HG03378 (cell line): Measurements from ENCODE around the gene SPAG9.

Experiments used
- ATAC-seq: cut with Tn5 transposase; IDR thresholded peaks from one replicate; pipeline ENCODE4 v1.9.1; 2021; ENCODE audit warnings: mild to moderate bottlenecking, moderate library complexity; ENCODE audit not compliant: unreplicated experiment

Gene SPAG9

GRCh38 chr17:51050291-51051033 is 70.2 kb downstream of the SPAG9 start:
- peak; percentile 83 for ATAC-seq

DNA sequence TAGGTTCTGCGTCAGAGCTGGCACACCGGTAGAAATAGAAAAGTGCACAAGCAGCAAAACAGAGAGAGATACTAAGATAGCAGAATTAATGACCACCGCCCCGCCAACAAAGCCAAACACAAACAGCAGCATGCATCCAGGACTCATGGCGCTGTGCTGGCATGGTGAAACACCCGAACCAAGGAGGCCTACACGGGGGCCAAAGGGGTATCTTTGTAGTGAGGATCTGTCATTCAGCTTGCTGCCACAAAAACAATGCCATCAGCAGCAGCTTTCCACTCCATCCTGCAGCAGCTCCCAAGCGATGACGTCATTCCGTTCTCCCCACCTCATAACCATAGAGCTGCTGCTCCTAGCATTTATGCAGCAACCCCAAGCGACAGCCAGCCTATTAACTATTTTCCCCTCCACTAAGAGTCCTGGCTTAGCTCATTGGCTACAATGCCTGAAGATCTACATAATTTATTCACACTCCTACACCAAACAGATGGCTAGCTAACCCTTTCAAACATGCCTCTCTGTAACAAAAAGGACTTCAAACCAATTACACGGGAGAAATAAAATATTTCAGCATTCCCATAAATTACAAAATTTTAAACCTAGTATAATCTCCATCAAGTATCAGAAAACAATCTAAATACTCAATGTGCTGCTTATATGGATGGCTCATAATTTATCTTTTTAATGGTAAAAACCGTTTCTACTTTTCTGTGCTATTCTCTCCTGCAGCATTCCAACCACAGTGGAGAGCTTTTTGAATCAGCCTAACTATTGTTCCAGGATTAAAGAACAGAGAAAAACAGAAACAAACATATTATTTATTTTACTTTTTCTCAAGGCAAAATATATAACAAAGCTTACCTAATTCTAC is 73.9 kb downstream of the SPAG9 start:
- ATAC-seq, result no peak

DNA sequence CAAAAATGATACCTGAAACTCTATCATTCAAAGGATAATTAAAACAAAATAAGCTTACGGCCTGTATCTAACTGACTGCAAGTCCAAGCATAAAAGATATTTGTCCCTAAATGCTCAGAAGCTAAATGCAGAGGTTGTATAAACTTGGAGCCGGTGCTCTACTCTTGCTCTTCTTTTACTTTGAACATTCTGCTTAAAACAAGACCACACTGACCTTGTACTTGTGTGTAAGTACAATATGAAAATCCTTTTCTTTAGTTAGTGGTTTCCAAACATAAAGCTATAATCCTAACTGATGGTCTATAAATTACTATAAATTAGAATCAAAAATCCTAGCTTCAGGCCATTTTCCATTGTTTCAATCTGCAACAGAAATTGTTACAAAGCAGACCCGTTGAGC is 74.6 kb downstream of the SPAG9 start:
- no peak for ATAC-seq

GRCh38 chr17:51045621-51046020 is 75.0 kb downstream of the SPAG9 start:
- no peak for ATAC-seq

GRCh38 chr17:51044976-51045375 is 75.7 kb downstream of the SPAG9 start:
- ATAC-seq, result no peak

- no peak for ATAC-seq
These were observed 84.6 kb downstream of the SPAG9 start for GRCh38 chr17:51036084-51036483.

GRCh38 chr17:51035431-51035830 is 85.2 kb downstream of the SPAG9 start:
- ATAC-seq, result peak; percentile 52

DNA sequence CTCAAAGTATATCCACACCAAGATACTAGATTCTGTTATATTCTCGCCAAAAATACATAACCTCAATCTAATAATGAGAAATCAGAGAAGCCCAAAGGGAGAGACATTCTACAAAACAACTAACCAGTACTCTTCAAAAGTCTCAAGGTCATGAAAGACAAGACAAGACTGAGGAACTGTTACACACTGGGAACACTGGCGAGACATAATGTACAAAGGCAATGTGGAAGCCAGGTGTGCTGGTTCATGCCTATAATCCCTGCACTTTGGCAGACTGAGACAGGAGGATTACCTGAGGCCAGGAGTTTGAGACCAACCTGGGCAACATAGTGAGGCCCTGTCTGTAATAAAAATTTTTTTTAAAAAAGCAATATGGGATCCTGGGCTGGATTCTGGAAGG is 85.9 kb downstream of the SPAG9 start:
- ATAC-seq, result no peak

DNA sequence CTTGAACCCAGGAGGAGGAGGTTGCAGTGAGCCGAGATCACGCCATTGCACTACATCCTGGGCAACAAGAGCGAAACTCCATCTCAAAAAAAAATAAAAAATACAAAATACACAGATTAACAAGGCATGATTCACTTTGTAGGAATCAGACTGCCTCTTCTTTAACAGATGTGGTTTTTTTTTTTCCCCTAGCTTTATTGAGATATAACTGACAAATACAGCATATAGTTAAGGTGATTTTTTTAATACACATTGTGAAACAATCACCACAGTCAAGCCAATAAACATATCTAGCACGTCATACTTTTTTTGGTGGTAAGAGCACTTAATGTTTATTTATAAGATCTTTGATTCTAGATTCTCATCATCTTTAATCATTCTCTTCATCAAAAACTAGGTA is 87.8 kb downstream of the SPAG9 start:
- ATAC-seq, result no peak

GRCh38 chr17:51029568-51030463 is 90.9 kb downstream of the SPAG9 start:
- ATAC-seq, result peak; percentile 65

DNA sequence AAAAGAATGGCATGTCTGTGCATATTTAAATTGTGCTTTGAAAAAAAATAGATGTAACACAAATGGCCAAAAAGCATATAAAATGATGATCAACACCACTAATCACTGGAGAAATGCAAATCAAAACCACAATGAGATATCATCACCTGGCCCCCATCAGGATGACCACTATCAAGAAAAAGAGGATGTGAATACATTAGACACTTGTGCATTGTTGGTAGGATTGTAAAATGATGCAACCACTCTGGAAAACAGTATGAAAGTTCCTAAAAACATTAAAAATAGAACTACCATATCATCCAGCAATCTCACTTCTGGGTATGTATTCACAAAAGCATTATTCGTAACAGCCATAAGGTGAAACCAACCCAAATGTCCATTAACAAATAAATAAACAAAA is 91.5 kb downstream of the SPAG9 start:
- no peak for ATAC-seq

DNA sequence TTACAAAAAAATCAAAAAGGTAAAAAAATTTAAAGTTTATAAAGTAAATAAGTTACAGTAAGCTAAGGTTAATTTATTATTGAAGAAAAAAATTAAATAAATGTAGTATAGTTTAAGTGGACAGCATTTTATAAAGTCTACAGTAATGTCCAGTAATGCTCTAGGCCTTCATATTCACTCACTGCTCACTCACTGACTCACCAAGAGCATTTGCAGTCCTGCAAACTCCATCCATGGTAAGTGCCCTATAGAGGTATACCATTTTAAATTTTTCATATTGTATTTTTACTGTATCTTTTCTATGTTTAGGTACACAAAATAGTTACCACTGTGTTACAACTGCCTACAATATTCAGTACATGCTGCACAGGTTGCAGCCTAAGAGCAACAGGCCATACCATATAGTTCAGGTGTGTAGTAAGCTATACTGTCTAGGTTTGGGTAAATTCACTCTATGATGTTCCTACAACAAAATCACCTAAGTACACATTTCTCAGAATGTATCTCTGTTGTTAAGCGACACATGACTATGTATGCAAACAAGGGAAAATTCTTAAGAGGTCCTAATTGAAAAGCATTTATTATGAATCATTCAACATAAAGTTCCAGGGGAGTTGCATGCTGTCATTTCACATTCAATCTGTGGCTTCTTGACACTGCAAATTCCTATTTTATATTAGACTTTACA is 92.3 kb downstream of the SPAG9 start:
- no peak for ATAC-seq

GRCh38 chr17:51018541-51018940 is 102.1 kb downstream of the SPAG9 start:
- no peak for ATAC-seq

GRCh38 chr17:51017270-51017669 is 103.4 kb downstream of the SPAG9 start:
- no peak for ATAC-seq

GRCh38 chr17:51016099-51016498 is 104.6 kb downstream of the SPAG9 start:
- ATAC-seq, result no peak

- no peak for ATAC-seq
These were observed 105.5 kb downstream of the SPAG9 start for GRCh38 chr17:51015145-51015558.

DNA sequence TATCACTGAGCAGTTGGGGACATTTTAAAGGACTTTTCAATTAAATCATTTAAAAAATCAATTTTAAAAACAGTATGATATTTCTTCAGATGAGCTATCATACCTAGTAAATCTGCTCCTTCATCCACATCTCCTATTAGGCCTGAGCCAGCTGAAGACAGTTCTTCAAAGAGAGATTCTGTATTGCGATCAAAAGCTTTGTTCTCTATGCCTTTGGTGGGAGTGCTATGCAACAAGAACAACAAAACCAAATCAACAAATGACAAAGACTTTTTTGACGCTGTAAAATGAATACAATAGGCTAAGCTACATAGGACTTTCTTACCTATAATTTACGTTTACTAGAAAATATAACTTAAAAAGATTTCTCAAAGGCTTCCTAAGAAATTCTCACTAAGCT is 106.5 kb downstream of the SPAG9 start:
- ATAC-seq, result no peak

- no peak for ATAC-seq
These were observed 107.3 kb downstream of the SPAG9 start for GRCh38 chr17:51013322-51013721.

DNA sequence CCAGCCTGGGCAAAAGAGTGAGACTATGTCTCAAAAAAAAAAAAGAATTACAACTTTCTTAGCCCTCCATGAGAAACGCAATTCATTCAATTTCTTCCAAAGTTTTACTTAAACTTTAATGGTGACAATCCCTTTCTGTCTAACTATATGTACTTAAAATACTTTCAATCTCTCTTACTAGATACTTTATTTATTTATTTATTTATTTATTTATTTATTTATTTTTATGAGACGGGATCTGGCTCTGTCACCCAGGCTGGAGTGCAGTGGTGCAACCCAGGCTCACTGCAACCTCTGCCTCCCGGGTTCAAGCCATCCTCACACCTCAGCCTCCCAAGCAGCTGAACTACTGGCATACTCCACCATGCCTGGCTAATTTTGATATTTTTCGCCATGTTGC is 108.1 kb downstream of the SPAG9 start:
- ATAC-seq, result no peak

DNA sequence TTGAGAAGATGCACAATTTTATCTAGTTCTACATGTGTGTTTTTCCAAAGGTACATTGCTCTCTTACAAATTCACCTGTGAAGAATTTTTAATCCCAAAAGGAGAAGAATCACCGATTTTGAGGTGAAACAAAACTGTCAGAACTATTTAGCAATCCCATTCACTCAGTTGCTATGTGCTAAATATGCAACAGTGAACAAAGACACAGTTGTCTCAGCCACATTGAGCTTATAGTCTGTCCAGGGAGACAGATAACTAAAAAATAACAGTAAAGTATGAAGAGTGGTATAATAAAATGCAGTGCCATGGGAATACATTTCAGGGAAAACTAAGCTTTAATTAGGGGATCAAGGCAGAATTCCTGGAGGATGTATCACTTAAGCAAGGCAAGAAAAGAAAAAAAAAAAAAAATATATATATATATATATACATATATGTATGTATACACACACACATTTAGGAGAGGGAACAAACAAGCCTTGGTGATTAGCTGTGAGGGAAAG is 110.4 kb downstream of the SPAG9 start:
- ATAC-seq, result no peak
